ENCODE data around the gene AUH.

Gene AUH

GRCh38 chr9:91231619-91232018 is 130.1 kb downstream of the AUH start:
- no peak for DNase-seq (ENCODE audit: low read depth)
- no peak for TF ChIP-seq CTCF (IDR thresholded peaks at IDR 0.05; ENCODE audit: low read length, missing control alignments)
- H3K4me3 ChIP-seq (replicated peaks; ENCODE audit: low read depth, low read length): no peak overlapping the region

DNA sequence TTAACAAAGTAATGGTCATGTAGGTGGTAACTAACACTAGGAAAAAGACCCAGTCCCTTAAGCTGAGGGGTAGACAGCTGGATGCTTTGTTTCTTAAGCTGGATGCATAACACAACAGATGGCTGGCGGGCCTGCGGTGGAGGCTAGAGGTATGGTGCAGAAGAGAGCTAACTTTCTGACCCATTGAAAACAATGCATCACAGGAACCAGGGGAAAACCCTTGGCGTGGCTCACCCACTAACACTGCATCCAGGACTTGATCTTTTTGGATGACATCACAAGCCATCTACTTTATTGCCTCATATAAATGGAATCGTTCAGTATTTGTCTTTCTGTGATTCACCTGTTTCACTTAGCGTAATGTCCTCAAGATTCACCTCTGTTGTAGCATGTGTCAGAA is 138.7 kb downstream of the AUH start:
- TF ChIP-seq CTCF (IDR thresholded peaks at IDR 0.05; ENCODE audit: low read length, missing control alignments): no peak
- H3K4me3 ChIP-seq (replicated peaks; ENCODE audit: low read depth, low read length): no peak overlapping the region
- DNase-seq (ENCODE audit: low read depth): no peak

- no peak overlapping the region for H3K4me3 ChIP-seq (replicated peaks; ENCODE audit: low read depth, low read length)
- DNase-seq (ENCODE audit: low read depth): no peak
- no peak for TF ChIP-seq CTCF (IDR thresholded peaks at IDR 0.05; ENCODE audit: low read length, missing control alignments)
Measured at GRCh38 chr9:91222457-91222856, 139.3 kb downstream of the AUH start.

- peak; percentile 52 for DNase-seq (ENCODE audit: low read depth)
- TF ChIP-seq CTCF (IDR thresholded peaks at IDR 0.05; ENCODE audit: low read length, missing control alignments): no peak
- H3K4me3 ChIP-seq (replicated peaks; ENCODE audit: low read depth, low read length): no peak overlapping the region
Measured at GRCh38 chr9:91221332-91221731, 140.4 kb downstream of the AUH start.

DNA sequence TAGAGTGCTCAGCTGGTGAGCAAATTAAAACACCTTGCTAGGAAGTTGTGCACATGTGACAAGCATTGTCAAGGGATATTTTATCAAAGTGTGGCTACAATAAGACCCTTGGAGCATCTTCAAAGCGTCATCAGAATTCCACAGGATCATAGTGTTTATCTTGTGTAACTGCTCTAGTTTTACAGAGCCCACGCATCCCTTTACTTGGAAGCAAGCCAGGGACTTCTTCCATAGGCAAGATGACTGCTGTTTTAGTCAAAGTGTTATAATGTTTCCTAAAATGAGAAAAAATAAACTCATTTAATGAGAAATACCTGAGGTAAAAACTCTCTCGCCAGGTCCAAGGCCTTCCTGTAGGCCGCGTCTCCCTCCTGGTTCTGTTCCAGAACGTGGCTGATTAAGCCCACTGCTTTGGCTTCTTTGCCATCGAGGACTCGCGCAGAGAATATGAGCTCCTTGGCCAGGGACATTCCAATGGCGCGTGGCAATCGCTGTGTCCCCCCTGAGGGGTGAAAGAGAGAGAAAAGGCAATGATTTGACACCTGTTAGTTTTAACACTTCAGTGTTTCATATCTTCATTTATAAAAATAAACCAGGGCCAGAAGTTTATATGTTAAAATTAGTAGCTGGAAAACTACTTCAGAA is 141.1 kb downstream of the AUH start:
- TF ChIP-seq CTCF (IDR thresholded peaks at IDR 0.05; ENCODE audit: low read length, missing control alignments): no peak
- DNase-seq (ENCODE audit: low read depth): peak; percentile 54
- no peak overlapping the region for H3K4me3 ChIP-seq (replicated peaks; ENCODE audit: low read depth, low read length)

DNA sequence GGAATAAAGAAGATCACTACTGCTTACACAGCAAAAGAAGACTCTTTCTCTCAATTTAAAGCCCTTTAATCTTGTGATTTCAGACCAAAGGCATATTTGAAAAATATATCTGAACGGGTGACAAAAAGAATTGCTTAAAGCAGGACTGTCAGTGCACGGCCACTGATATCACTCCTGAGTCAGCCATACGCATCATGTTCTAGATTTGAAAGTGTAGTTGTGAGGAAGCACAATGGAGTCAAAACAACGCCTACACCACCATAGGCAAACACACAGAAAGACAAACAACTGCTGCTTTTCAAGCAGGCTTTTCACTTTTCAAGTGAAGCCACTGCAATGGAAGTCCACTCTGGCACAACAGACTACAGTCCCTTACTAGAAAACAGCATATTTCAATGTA is 141.7 kb downstream of the AUH start:
- no peak for DNase-seq (ENCODE audit: low read depth)
- no peak overlapping the region for H3K4me3 ChIP-seq (replicated peaks; ENCODE audit: low read depth, low read length)
- no peak for TF ChIP-seq CTCF (IDR thresholded peaks at IDR 0.05; ENCODE audit: low read length, missing control alignments)

DNA sequence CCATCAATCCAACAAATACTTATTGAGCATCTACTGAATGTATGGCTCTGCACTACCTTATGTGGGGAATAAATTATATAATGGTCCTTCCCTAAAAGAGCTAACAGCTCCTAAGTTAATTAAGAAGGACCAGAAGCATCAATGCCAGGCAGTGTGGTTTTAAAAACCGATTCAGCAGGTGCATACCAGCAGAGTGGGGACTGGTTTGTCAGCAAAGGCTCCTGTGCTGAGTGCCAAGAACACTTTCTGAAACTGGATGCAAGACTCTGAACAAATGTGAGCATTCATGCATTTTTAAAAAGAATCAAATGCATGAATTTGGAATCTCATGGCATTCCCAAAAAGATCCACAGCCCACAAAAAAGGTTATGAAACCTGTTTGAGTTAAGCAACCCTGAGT is 142.2 kb downstream of the AUH start:
- no peak for DNase-seq (ENCODE audit: low read depth)
- TF ChIP-seq CTCF (IDR thresholded peaks at IDR 0.05; ENCODE audit: low read length, missing control alignments): no peak
- H3K4me3 ChIP-seq (replicated peaks; ENCODE audit: low read depth, low read length): no peak overlapping the region
